ENCODE results near the gene COPS6.

Gene COPS6

DNA sequence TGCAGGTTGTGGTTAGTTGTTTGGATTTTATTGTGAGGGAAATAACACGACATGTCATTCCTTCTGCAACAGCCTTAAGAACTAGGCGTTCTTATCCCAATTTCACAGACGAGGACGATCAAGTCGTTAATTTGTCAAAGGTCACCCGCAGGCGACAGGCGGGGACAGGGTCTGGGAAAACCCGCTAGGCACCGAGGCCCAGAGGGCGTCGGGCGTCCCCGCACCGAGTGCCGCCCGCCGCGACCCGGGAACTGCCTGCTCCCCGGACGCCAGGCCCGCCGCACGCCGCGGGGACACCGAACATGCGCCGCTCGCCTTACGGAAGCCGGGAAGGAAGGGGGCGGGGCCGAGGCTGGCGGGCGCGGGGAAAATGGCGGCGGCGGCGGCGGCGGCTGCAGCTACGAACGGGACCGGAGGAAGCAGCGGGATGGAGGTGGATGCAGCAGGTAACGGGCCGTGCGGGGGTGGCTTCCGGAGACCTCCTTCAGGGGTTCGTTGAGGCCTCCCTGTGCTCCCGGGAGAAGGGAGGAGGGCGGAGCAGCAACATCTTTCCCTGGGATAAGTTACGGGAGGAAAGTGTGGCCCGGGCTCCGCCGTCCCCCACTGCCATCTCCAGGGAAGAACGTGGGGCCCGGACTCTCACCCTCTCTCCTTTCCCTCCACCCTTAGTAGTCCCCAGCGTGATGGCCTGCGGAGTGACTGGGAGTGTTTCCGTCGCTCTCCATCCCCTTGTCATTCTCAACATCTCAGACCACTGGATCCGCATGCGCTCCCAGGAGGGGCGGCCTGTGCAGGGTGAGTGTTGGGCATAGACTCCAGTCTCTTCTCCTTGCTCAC is at the start of gene COPS6:
Gene COPS6 (plus strand): TSS at position 349 of the 837 bp plus-strand sequence. CDS start 22 bp downstream, at position 371.
- Mint-ChIP-seq H3K27ac (peak within 1 kb of the TSS; percentile 92 to 98 (median 96)), H3K27me3 (ENCODE audit: low read depth) (no peaks in the 10 kb centered on the region), H3K9me3 (no peaks in the 10 kb centered on the region), H3K36me3 (ENCODE audit: low read depth) (peaks cover 28% of the 10 kb centered on the region), H3K4me1 (peaks cover 18% of the 10 kb centered on the region), H3K4me3 (peak within 1 kb of the TSS; percentile 90 to 97 (median 96))
- TF ChIP-seq, protein P1, sequence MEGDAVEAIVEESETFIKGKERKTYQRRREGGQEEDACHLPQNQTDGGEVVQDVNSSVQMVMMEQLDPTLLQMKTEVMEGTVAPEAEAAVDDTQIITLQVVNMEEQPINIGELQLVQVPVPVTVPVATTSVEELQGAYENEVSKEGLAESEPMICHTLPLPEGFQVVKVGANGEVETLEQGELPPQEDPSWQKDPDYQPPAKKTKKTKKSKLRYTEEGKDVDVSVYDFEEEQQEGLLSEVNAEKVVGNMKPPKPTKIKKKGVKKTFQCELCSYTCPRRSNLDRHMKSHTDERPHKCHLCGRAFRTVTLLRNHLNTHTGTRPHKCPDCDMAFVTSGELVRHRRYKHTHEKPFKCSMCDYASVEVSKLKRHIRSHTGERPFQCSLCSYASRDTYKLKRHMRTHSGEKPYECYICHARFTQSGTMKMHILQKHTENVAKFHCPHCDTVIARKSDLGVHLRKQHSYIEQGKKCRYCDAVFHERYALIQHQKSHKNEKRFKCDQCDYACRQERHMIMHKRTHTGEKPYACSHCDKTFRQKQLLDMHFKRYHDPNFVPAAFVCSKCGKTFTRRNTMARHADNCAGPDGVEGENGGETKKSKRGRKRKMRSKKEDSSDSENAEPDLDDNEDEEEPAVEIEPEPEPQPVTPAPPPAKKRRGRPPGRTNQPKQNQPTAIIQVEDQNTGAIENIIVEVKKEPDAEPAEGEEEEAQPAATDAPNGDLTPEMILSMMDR (IDR thresholded peaks at IDR 0.05; ENCODE audit: unreplicated experiment in 3 of 3) = no peak

DNA sequence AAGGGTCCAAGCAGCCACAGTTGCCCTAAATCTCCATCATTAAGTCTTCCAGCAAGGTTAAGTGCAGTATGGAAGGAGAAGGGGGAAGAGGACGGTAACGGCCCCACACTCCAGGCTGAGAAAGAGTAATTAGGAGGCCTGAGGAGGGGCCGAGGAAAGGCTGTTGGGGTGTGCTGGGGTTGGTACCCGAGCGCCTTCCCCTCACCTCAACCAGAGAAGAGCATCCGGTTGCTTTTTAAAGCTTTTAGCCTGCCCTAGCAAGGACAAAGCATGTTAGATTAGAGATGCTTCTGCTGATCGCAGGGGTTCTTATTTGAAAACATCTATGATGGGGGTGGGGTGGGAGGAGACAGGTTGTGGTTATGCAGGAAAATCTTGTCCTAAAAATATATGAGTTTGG is 48.2 kb upstream of the COPS6 start:
- H3K27ac Mint-ChIP-seq = no peak overlapping the region
- H3K4me1 Mint-ChIP-seq = no peaks in the 10 kb centered on the region
- TF ChIP-seq, protein P1 (IDR thresholded peaks at IDR 0.05; ENCODE audit: unreplicated experiment in 3 of 3) = no peak

DNA sequence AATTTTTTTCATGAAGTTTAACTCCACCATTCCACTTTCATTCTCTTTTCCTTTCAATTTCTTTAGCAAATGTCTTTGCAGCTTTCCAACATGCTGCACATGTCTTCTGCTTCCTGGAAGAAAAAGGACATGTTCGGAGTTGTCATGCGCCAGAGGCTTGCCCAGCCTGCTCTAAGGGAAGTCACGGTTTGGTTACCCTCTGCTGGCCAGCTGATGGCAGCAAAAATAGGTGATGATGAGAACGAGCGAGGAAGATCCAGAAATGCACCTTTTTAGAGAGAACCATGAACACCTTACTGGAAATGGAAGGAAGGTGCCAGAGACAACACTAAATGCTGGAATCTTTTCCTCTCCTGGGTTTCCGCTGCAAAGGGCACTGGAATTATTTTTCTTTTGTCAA is 44.1 kb upstream of the COPS6 start:
- no peaks in the 10 kb centered on the region for H3K27me3 Mint-ChIP-seq (ENCODE audit: low read depth)
- H3K4me3 Mint-ChIP-seq = no peak overlapping the region
- TF ChIP-seq, protein P1 (IDR thresholded peaks at IDR 0.05; ENCODE audit: unreplicated experiment in 3 of 3) = no peak
- peak overlapping the region in 1 of 3 experiments; percentile 60 for H3K27ac Mint-ChIP-seq
- no peaks in the 10 kb centered on the region for H3K9me3 Mint-ChIP-seq
- no peaks in the 10 kb centered on the region for H3K4me1 Mint-ChIP-seq
- H3K36me3 Mint-ChIP-seq (ENCODE audit: low read depth) = peaks cover 5% of the 10 kb centered on the region

More for the DNA sequence above, 48.2 kb upstream of the COPS6 start:
- no peak overlapping the region for H3K4me3 Mint-ChIP-seq
- no peaks in the 10 kb centered on the region for H3K9me3 Mint-ChIP-seq
- H3K36me3 Mint-ChIP-seq (ENCODE audit: low read depth) = peaks cover 37% of the 10 kb centered on the region
- no peaks in the 10 kb centered on the region for H3K27me3 Mint-ChIP-seq (ENCODE audit: low read depth)

DNA sequence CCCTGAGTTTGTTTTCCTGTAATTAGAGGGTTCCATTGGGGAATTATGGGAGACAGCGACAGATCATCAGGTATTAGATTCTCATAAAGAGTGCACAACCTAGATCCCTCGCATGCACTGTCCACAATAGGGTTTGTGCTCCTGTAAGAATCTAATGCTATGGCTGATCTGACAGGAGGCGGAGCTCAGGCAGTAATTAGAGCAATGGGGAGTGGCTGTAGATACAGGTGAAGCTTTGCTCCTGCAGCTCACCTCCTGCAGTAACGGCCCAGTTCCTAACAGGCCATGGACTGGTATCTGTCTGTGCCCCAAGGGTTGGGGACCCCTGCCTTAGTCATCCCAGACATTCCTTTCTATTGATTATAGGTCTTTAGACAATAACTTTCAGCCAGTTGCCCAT is 40.1 kb upstream of the COPS6 start:
- H3K27me3 Mint-ChIP-seq (ENCODE audit: low read depth) = no peaks in the 10 kb centered on the region
- TF ChIP-seq, protein P1 (IDR thresholded peaks at IDR 0.05; ENCODE audit: unreplicated experiment in 3 of 3) = no peak
- H3K27ac Mint-ChIP-seq = peak overlapping the region; percentile 78 to 99 (median 95)
- peak overlapping the region; percentile 72 to 87 (median 82) for H3K4me3 Mint-ChIP-seq
- H3K4me1 Mint-ChIP-seq = peaks cover 19% of the 10 kb centered on the region
- peaks cover 9% of the 10 kb centered on the region for H3K36me3 Mint-ChIP-seq (ENCODE audit: low read depth)
- no peaks in the 10 kb centered on the region for H3K9me3 Mint-ChIP-seq

DNA sequence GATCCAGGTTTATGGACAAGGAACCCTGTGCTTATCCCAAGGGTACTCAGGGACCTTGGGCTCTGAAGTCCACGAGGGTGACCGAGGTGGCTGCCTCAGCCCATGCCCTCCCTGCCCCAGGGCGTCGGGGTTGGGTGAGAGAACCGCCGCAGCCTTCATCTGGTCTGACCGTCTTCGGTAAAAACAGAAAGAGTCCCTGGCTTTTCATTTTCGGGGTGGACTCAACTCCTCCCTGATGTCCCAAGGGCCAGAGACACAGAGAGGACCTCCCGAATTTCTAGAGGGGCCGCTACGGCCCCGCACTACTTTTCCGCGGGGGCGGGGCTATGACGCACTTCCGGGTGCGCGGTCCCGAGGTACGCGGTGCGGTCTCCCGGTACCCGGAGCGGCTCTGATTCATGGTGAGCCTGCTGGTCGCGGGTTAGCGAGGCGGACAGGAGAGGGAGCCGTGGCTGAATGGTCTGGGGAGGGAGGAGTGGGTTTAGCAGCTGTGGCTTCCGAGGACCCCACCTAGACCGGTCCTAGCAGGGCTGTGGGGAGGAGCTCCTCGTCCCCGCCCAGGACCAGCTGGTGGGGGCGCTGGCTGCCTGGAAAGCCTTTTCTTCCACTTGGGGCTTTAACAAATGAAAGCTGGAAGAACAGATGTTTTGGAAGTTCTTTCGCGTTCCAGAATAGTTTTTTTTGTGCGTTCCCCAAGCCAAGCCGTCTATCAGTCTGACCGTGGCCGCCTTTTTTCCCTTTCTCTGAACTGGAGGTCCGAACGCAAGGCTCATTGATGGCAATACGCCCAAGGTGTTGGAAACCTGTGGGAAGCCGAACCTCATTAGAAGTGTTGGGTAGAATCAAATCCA is 39.1 kb upstream of the COPS6 start, which contains the start of gene ZSCAN21:
Gene ZSCAN21 (plus strand): TSS at position 334 of the 851 bp plus-strand sequence. CDS start 7,233 bp downstream, outside the sequence.
- H3K9me3 Mint-ChIP-seq = no peaks in the 10 kb centered on the region
- peaks cover 9% of the 10 kb centered on the region for H3K36me3 Mint-ChIP-seq (ENCODE audit: low read depth)
- H3K27me3 Mint-ChIP-seq (ENCODE audit: low read depth) = no peaks in the 10 kb centered on the region
- TF ChIP-seq, protein P1 (IDR thresholded peaks at IDR 0.05; ENCODE audit: unreplicated experiment in 3 of 3) = no peak
- peak within 1 kb of the TSS; percentile 95 to 99 (median 97) for H3K27ac Mint-ChIP-seq
- H3K4me3 Mint-ChIP-seq = peak within 1 kb of the TSS; percentile 92 to 97 (median 95)
- peaks cover 19% of the 10 kb centered on the region for H3K4me1 Mint-ChIP-seq
